PFSK-1 (cell line): ENCODE results near the gene TBCD.

Source experiments
- POLR2AphosphoS5 ChIP-seq: IDR thresholded peaks from 2 replicates; pipeline ENCODE4 v1.6.1; 2012; ENCODE audit warnings: low read depth, mild to moderate bottlenecking, control low read depth, low read length, moderate library complexity
- SIN3A ChIP-seq: IDR thresholded peaks from 2 replicates; pipeline ENCODE4 v1.6.1; 2012; ENCODE audit warnings: mild to moderate bottlenecking, low read length, moderate library complexity, borderline replicate concordance; ENCODE audit not compliant: insufficient read depth
- TAF1 ChIP-seq: IDR thresholded peaks from 2 replicates; pipeline ENCODE4 v1.6.1; 2012; ENCODE audit warnings: low read length, control low read depth, borderline replicate concordance; ENCODE audit not compliant: insufficient read depth
- TF ChIP-seq, protein P1 (sequence below), 2 experiments: IDR thresholded peaks; 2 replicates each; pipeline versions ENCODE4 v1.6.1 to v1.8.0; 2011 to 2012; ENCODE audit warnings: low read depth in 2 of 2, low read length in 2 of 2, control low read depth in 1 of 2, inconsistent platforms in 1 of 2, mild to moderate bottlenecking in 1 of 2, moderate library complexity in 1 of 2; ENCODE audit not compliant: insufficient read depth in 1 of 2

DNA sequence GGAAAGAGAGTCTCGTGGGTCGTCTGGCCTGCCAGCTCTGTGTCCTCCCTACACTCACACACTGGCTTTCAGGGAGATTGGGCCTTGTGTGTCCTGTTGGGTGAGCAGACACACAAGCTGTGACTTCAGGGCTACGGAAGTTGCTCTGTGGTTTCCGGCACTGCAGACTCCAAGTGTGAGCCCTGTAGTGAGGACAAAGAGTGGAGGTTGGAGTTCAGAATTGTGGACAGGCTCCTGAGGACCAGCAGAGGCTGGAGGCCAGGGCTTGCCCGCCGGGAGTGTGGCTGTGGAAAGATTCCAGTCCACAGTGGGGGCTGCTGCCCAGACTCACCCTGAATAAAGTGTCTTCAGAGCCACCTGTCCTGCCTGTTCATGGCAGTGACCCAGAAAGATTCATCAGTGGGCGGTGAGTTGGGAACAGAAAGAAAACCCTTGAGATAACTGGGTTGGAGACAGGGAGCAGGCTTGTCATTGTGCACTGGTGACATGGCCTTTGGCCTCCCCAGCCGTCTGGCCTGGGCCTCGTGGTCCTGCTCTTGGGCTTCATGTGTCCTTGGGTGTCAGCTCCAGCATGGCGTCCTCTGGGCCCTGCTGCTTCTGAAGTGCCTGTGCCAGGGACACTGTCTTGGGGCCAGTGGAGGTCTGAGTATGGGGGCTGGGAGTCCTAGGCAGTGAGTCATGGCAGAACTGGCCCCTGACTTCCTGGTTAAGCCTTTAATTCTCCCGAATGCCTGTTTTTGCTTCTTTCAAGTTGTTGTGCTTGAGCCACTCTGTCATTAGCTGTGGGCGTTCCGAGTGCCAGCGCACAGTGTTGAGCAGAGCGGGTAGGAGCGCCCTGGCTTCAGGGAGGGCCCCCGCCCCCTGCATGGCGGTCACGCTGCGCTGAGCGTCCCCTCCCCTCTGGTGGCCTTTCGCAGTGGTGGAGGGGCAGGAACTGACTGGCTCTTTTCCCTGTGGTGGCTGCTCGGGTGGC lies 107.9 kb downstream of the TBCD start:
- TF ChIP-seq POLR2AphosphoS5 (no peak; the same call in 1 of the 2 replicates), SIN3A (no peak), TAF1 (no peak)
- TF ChIP-seq, protein P1, sequence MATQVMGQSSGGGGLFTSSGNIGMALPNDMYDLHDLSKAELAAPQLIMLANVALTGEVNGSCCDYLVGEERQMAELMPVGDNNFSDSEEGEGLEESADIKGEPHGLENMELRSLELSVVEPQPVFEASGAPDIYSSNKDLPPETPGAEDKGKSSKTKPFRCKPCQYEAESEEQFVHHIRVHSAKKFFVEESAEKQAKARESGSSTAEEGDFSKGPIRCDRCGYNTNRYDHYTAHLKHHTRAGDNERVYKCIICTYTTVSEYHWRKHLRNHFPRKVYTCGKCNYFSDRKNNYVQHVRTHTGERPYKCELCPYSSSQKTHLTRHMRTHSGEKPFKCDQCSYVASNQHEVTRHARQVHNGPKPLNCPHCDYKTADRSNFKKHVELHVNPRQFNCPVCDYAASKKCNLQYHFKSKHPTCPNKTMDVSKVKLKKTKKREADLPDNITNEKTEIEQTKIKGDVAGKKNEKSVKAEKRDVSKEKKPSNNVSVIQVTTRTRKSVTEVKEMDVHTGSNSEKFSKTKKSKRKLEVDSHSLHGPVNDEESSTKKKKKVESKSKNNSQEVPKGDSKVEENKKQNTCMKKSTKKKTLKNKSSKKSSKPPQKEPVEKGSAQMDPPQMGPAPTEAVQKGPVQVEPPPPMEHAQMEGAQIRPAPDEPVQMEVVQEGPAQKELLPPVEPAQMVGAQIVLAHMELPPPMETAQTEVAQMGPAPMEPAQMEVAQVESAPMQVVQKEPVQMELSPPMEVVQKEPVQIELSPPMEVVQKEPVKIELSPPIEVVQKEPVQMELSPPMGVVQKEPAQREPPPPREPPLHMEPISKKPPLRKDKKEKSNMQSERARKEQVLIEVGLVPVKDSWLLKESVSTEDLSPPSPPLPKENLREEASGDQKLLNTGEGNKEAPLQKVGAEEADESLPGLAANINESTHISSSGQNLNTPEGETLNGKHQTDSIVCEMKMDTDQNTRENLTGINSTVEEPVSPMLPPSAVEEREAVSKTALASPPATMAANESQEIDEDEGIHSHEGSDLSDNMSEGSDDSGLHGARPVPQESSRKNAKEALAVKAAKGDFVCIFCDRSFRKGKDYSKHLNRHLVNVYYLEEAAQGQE (IDR thresholded peaks at IDR 0.05; ENCODE audit: insufficient read depth in 1 of 2, low read depth in 2 of 2, low read length in 2 of 2), result no peak
